ENCODE data around the gene APBA2.

Gene APBA2

GRCh38 chr15:28930476-28931291, 44.9 kb downstream of the APBA2 start:
- TF ChIP-seq CTCF (IDR thresholded peaks at IDR 0.05; ENCODE audit: insufficient read depth, missing control alignments): no peak
- DNase-seq (ENCODE audit: insufficient read length, low spot score): no peak
- FAIRE-seq: no peak

DNA sequence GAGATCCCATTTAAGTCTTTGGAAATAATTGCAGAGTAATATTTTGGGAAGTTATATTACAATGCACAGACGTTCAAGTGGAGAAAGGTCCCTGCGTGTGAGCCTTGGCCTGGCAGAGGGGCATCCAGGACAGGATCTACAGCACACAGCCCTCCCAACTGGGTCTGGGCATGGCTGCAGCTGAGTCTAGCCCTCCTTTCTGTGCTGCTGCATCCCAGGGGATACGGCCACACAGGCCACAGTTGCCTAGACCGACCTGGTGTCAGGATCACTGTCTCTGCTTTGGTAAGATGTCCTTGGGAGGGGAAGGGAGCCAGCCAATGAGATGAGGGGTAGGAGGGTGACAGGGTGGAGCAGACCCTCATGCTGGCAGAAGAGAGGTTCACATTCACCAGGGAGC, 46.1 kb downstream of the APBA2 start:
- TF ChIP-seq CTCF (IDR thresholded peaks at IDR 0.05; ENCODE audit: insufficient read depth, missing control alignments): no peak
- no peak for FAIRE-seq
- no peak for DNase-seq (ENCODE audit: insufficient read length, low spot score)

- DNase-seq (ENCODE audit: insufficient read length, low spot score): no peak
- no peak for FAIRE-seq
- no peak for TF ChIP-seq CTCF (IDR thresholded peaks at IDR 0.05; ENCODE audit: insufficient read depth, missing control alignments)
These were observed 46.6 kb downstream of the APBA2 start for GRCh38 chr15:28932361-28932760.

DNA sequence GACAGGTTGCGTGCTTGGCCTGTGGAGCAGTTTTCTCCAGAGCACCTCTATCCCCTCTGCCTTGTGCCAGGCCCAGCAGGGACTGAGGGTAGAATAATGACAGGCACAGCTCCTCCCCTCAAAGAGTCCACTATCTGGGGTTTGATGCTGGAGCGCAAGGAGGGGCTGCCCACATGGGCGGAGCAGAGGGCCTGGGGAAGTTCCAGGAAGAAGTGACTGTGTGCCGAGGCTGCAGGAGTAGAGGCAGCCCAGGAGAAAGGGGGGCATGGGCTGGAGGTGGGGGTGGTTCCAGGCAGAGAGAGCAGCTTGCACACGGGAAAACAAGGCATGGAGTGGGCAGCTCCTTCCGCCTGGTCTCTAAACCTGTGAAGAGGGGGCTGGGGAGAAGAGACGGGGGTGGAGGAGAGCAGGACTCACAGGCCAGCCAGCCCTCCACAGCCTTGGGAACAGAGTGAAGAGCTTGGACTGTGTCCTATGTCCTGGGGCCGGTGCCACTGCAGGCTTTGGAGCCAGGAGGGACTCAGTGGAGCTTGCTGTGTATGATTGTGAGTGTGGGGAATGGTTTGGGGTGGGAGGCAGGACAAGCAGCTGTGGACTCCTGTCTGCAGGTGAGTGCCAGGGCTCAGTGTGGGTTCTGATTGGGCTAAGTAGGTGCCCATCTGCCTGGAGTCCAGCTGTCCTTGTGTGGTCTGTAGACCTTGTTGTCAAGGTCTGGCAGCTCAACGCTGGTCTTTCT, 48.1 kb downstream of the APBA2 start:
- FAIRE-seq (no peak), DNase-seq (ENCODE audit: insufficient read length, low spot score) (no peak)

DNA sequence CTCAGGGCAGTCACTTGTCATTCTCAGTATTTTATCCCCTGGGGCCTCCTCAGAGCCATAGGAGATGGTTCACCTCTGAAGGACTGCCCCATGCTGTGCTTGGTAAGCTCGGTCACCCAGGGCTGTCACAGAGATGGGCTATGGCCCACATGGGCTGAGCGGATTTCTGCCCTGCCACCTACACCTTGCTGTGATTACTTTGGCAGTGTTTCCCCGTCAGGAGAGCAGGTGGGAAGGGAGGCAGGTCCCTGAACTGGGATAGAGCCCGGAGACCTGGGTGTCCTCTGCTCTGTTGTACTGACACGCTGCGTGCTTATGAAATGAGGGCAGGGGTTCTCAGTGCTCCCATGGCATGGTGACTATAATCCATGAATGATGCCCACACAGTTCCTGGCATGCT, 48.9 kb downstream of the APBA2 start:
- FAIRE-seq (no peak), DNase-seq (ENCODE audit: insufficient read length, low spot score) (no peak)

More for the DNA sequence above, 48.1 kb downstream of the APBA2 start:
- no peak for TF ChIP-seq CTCF (IDR thresholded peaks at IDR 0.05; ENCODE audit: insufficient read depth, missing control alignments)

DNA sequence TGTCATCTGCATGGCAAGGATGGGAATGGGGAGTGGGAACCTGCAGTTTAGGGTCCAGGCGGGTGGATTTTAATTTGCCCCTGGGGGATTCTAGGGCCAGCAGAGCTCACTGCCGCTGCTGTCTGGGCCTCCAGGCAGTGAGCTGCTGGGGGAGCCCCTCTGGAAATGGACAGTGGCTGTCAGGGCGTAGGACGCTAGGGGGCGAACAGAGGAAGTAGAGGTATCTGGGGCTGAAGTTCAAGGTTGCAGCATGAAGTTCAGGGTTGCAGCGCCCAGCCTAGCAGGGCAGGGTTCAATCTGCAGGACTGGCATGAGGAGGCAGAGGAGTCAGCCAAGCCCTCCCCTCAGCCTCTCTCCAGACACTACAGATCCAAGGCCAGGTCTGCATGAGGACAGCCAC, 49.5 kb downstream of the APBA2 start:
- no peak for FAIRE-seq
- DNase-seq (ENCODE audit: insufficient read length, low spot score): no peak
- no peak for TF ChIP-seq CTCF (IDR thresholded peaks at IDR 0.05; ENCODE audit: insufficient read depth, missing control alignments)

More for the DNA sequence above, 48.9 kb downstream of the APBA2 start:
- TF ChIP-seq CTCF (IDR thresholded peaks at IDR 0.05; ENCODE audit: insufficient read depth, missing control alignments): no peak

GRCh38 chr15:28936081-28936480, 50.3 kb downstream of the APBA2 start:
- no peak for FAIRE-seq
- no peak for TF ChIP-seq CTCF (IDR thresholded peaks at IDR 0.05; ENCODE audit: insufficient read depth, missing control alignments)

More at GRCh38 chr15:28936081-28936480, 50.3 kb downstream of the APBA2 start:
- DNase-seq (ENCODE audit: insufficient read length, low spot score): no peak
